ENCODE measurements around the gene VDR. TPM values are rescaled to one million over a fixed set of nuclear protein-coding genes. Genes with fewer than 3 reads are reported as not detected.

VDR gene
- polyA plus RNA-seq, 1 donor = 11.3 TPM

DNA sequence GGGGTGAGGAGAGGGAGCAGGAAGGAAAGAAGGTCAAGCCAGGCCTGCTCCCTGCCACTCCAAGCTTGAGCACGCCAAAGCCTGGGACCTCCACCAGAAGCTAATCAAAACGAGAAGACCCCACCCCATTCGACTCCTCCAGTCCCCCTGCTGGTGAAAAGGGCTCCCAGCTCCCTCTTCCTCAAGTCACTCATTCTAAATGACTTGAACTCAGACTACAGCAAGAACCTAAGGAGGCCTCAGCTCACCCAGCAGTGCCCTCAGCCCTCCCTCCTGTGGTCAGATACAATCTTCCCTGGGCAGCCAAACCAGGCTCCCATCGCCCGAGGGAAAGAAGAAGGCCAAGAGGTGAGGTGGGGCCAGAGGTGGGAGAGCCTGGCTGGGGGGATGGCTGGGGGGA is 102.5 kb downstream of the VDR start:
- Histone ChIP-seq H3K9me3 (ENCODE audit: control insufficient read depth, low read depth, low read length) (no peaks in the 10 kb centered on the region), H3K36me3 (ENCODE audit: control insufficient read depth, insufficient read depth, low read length) (peaks cover 35% of the 10 kb centered on the region), H3K27ac (ENCODE audit: low read length) (no peak overlapping the region), H3K4me3 (ENCODE audit: low read length) (no peak overlapping the region), H3K4me1 (ENCODE audit: control insufficient read depth, insufficient read depth, low read length) (peaks cover 4% of the 10 kb centered on the region), H3K27me3 (ENCODE audit: control insufficient read depth, insufficient read depth, low read length) (no peaks in the 10 kb centered on the region)
- WGBS (ENCODE audit: insufficient coverage, low lambda C conversion rate) = no CpG with 5 or more reads among the region's 5 CpGs
- DNase-seq = no peak

DNA sequence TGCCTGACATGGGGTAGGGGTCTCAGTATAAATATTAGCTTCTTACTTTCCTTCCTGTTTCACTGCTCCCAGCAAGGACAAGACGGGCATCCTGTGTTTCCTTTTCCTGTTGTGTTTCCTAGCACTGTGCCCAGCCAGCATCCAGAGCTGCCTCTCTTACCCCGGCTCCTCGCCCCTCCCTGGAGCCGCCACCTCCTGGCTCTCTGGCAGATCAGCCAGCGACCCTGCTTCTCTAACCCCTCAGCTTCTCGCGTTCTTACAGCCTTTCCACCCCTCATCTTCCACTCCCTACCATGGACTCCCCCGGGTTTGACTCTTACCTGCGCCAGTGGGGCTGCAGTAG is 102.9 kb downstream of the VDR start:
- WGBS (ENCODE audit: insufficient coverage, low lambda C conversion rate) = no CpG with 5 or more reads among the region's 9 CpGs
- H3K27me3 ChIP-seq (ENCODE audit: control insufficient read depth, insufficient read depth, low read length) = no peaks in the 10 kb centered on the region
- peaks cover 39% of the 10 kb centered on the region for H3K36me3 ChIP-seq (ENCODE audit: control insufficient read depth, insufficient read depth, low read length)
- H3K4me1 ChIP-seq (ENCODE audit: control insufficient read depth, insufficient read depth, low read length) = peaks cover 4% of the 10 kb centered on the region
- H3K9me3 ChIP-seq (ENCODE audit: control insufficient read depth, low read depth, low read length) = no peaks in the 10 kb centered on the region
- DNase-seq = no peak
- H3K27ac ChIP-seq (ENCODE audit: low read length) = no peak overlapping the region
- H3K4me3 ChIP-seq (ENCODE audit: low read length) = no peak overlapping the region

DNA sequence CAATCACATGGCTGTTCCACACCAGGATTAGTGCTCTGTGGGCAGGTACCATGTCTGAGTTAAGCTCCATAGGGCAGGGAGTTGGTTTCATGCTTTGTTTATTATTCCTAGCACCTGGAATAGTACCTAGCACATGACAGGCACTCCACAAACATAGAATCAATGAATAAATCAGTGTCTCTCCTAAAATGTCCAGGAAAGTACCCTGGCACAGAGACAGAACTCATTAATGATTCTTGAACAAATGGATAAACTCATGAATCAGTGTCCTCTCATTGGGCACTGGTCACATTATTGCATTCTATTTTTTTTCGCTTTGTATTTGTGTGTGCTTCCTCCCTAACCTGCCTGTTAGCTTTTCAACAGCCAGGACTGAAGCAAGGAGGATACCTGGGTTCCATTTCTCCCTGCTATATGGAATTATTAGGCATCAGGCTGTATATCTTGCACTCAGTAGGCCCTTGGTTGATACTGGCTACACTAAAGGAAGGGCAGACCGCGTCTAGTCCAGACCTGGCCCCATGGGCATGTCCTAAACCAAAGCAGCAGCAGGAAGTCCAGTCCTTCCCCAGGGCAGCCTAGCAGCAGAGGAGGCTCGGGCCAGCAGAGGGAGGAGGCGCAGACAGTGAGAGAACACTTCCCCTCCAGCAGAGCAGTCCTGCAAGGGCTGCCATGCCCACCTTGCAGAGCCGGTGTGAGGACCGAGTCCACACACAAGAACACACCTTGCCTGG is 103.5 kb downstream of the VDR start:
- no CpG with 5 or more reads among the region's 7 CpGs for WGBS (ENCODE audit: insufficient coverage, low lambda C conversion rate)
- no peak for DNase-seq
- H3K4me1 ChIP-seq (ENCODE audit: control insufficient read depth, insufficient read depth, low read length) = peaks cover 4% of the 10 kb centered on the region
- H3K9me3 ChIP-seq (ENCODE audit: control insufficient read depth, low read depth, low read length) = no peaks in the 10 kb centered on the region
- no peaks in the 10 kb centered on the region for H3K27me3 ChIP-seq (ENCODE audit: control insufficient read depth, insufficient read depth, low read length)
- no peak overlapping the region for H3K27ac ChIP-seq (ENCODE audit: low read length)
- H3K36me3 ChIP-seq (ENCODE audit: control insufficient read depth, insufficient read depth, low read length) = peaks cover 43% of the 10 kb centered on the region
- no peak overlapping the region for H3K4me3 ChIP-seq (ENCODE audit: low read length)

DNA sequence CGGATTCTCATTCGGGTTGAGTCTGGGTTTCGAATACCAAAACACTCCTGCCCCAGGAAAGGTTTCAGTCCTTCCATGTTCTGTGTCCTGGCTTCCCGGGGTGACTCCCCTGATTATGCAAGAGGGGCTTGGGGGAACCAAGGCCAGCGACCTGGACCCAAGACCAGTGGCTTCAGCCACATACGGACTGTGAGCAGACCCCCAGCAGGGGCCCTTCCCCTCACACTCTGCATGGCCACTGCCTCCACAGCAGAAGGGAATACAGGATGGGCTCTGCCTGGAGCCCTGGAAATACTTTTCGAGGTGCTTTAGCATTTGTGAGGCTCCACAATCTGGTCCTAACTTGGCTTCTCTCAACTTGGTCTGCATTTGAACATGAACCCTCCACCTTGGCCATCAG is 104.2 kb downstream of the VDR start:
- WGBS (ENCODE audit: insufficient coverage, low lambda C conversion rate) = 80% methylated on average over 1 of the region's 7 CpGs
- peaks cover 50% of the 10 kb centered on the region for H3K36me3 ChIP-seq (ENCODE audit: control insufficient read depth, insufficient read depth, low read length)
- H3K27ac ChIP-seq (ENCODE audit: low read length) = no peak overlapping the region
- DNase-seq = no peak
- H3K4me3 ChIP-seq (ENCODE audit: low read length) = no peak overlapping the region
- no peaks in the 10 kb centered on the region for H3K27me3 ChIP-seq (ENCODE audit: control insufficient read depth, insufficient read depth, low read length)
- no peaks in the 10 kb centered on the region for H3K9me3 ChIP-seq (ENCODE audit: control insufficient read depth, low read depth, low read length)
- peaks cover 3% of the 10 kb centered on the region for H3K4me1 ChIP-seq (ENCODE audit: control insufficient read depth, insufficient read depth, low read length)

DNA sequence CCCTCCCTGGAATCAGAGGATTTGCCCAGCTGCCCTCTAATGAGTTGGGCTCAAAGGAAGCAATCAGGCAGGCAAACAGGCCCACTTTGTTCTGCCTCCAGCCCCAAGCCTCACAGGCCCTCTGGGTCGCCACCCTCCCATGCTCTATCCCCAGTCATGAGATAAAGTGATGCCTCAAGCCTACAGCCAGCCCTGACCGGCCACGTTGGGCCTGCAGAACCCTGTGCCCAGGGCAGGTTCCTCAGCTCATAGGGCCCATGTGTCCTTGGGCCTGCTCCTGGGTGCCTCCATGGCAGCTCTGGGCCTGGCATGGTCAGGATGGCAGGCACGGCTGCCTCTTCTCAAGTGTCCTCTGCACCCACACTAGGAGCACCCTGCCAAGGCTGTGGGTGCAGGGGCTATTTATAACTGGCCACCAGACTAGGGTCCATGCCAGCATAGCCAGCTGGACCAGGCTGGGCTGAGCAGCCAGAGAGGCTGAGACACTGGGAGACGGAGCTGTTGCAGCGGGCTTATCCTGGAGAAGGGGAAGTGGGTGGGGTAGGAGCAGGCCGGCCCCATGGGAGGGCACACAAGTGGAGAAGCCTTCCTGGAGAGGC is 105.3 kb downstream of the VDR start:
- peaks cover 2% of the 10 kb centered on the region for H3K4me1 ChIP-seq (ENCODE audit: control insufficient read depth, insufficient read depth, low read length)
- H3K27ac ChIP-seq (ENCODE audit: low read length) = no peak overlapping the region
- no peaks in the 10 kb centered on the region for H3K9me3 ChIP-seq (ENCODE audit: control insufficient read depth, low read depth, low read length)
- H3K36me3 ChIP-seq (ENCODE audit: control insufficient read depth, insufficient read depth, low read length) = peaks cover 54% of the 10 kb centered on the region
- DNase-seq = no peak
- no CpG with 5 or more reads among the region's 7 CpGs for WGBS (ENCODE audit: insufficient coverage, low lambda C conversion rate)
- H3K27me3 ChIP-seq (ENCODE audit: control insufficient read depth, insufficient read depth, low read length) = no peaks in the 10 kb centered on the region
- no peak overlapping the region for H3K4me3 ChIP-seq (ENCODE audit: low read length)

DNA sequence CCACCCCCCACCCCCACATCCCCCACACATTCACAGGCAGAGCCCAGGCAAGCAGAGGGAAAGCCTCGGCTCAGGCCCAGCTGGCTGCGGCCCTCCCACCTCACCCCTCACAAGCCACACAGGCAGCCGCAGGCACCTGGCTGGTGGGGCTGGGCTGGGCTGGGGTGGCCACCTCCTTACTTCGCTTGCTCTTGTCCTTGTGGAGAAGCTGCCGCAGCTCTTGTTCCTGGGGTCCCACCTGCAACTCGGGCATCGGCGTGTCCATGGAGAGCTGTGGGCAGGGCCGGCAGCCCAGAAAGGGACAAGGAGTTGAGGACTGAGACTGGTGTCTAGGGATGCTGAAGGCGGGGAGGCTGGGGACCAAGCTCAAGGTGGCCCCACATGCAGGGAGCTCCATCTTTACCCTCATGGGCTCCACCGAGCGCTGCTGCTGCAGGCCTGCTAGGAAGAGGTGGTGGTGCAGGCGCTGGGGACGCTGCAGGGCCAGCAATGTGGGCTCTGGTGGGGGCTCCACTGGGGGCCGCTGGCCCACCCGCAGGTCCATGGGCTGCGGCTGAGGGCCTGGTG is 106.3 kb downstream of the VDR start:
- WGBS (ENCODE audit: insufficient coverage, low lambda C conversion rate) = no CpG with 5 or more reads among the region's 17 CpGs
- H3K27ac ChIP-seq (ENCODE audit: low read length) = no peak overlapping the region
- H3K9me3 ChIP-seq (ENCODE audit: control insufficient read depth, low read depth, low read length) = no peaks in the 10 kb centered on the region
- no peaks in the 10 kb centered on the region for H3K27me3 ChIP-seq (ENCODE audit: control insufficient read depth, insufficient read depth, low read length)
- no peak overlapping the region for H3K4me3 ChIP-seq (ENCODE audit: low read length)
- H3K4me1 ChIP-seq (ENCODE audit: control insufficient read depth, insufficient read depth, low read length) = peaks cover 2% of the 10 kb centered on the region
- H3K36me3 ChIP-seq (ENCODE audit: control insufficient read depth, insufficient read depth, low read length) = peaks cover 56% of the 10 kb centered on the region
- DNase-seq = no peak

DNA sequence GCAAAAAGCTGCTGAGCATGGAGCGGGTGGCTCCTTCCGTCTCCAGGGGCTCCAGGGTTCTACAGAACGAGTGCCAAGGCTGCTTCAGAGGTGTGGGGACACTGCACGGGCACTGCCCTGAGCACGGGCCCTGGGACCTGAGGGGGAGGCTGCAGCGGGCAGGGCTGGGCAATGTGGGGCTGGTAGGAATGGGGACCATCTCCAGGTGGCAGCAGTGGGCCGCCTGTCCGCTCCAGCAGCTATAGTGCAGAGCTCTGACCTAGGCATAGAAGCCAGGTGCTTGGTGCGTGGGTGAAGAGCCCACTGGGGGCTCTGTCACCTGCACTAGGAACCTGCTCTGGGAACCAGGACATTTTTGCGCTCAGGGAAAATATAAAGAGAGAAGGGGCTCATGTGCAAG is 107.4 kb downstream of the VDR start:
- peaks cover 2% of the 10 kb centered on the region for H3K4me1 ChIP-seq (ENCODE audit: control insufficient read depth, insufficient read depth, low read length)
- H3K4me3 ChIP-seq (ENCODE audit: low read length) = no peak overlapping the region
- no peak for DNase-seq
- H3K9me3 ChIP-seq (ENCODE audit: control insufficient read depth, low read depth, low read length) = no peaks in the 10 kb centered on the region
- peaks cover 64% of the 10 kb centered on the region for H3K36me3 ChIP-seq (ENCODE audit: control insufficient read depth, insufficient read depth, low read length)
- no CpG with 5 or more reads among the region's 10 CpGs for WGBS (ENCODE audit: insufficient coverage, low lambda C conversion rate)
- H3K27ac ChIP-seq (ENCODE audit: low read length) = no peak overlapping the region
- H3K27me3 ChIP-seq (ENCODE audit: control insufficient read depth, insufficient read depth, low read length) = no peaks in the 10 kb centered on the region

DNA sequence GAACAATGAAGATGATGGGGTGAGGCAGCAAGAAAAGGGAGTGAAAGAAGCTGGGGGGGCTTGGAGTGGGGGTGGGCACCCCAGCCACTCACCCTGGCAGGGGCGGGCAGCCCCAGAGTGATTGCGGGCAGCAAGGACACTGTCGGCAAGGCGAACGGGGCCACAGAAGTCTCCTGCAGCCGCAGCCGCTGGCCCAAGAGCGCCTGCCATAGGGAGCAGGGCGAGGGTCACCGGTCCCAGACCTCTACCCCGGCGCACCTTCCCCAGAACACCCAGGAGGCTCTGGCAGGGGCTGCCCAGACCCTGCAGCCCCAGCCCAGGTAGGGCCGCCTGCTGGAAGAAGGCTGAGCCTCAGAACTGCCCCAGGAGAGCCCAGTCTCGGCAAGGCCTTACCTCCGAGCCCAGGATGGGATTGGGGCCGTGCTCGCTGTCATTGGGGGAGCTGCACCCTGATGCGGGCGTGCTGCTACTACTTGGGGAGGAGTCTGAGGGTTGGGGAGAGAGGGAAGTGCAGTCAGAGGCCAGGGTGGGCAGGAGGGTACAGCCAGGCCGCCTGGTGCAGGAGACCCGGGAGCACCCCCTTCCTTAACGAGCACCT is 108.9 kb downstream of the VDR start:
- no peaks in the 10 kb centered on the region for H3K27me3 ChIP-seq (ENCODE audit: control insufficient read depth, insufficient read depth, low read length)
- H3K36me3 ChIP-seq (ENCODE audit: control insufficient read depth, insufficient read depth, low read length) = peaks cover 73% of the 10 kb centered on the region
- WGBS (ENCODE audit: insufficient coverage, low lambda C conversion rate) = no CpG with 5 or more reads among the region's 22 CpGs
- no peak for DNase-seq
- H3K9me3 ChIP-seq (ENCODE audit: control insufficient read depth, low read depth, low read length) = no peaks in the 10 kb centered on the region
- no peak overlapping the region for H3K4me3 ChIP-seq (ENCODE audit: low read length)
- H3K27ac ChIP-seq (ENCODE audit: low read length) = no peak overlapping the region
- no peaks in the 10 kb centered on the region for H3K4me1 ChIP-seq (ENCODE audit: control insufficient read depth, insufficient read depth, low read length)

DNA sequence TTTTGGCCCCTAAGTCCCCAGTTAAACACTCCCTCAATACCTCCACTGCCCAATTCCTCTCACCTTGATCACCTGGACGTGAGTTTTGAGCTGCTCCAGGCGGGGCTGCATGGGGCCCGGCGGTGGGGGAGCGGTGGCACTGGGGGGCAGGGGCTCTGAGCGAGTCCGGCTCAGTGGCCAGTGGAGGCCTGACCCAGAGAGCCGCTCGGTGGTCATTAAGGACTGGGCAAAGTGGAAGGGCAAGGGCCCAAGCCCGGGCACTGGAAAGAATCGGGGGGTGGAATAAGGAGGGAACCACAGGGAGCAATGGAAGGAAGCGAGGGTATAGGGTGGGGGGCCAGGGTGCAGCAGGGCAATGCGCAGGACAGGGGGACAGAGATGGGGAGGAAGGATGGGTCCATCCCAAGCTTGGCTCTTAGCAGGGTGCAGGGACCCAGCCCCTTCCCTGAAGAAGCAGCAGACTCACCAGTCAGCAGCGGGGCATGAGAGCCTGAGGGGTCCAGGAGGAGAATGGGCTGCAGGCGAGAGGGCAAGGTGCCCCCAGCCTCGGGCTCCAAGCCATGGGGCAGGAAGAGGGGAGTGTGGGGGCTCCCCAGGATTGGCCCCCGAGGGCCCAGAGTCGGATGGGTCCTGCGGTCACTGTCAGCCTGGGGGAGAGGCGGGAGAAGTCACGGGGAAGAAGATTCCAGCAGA is 109.5 kb downstream of the VDR start:
- no peak overlapping the region for H3K4me3 ChIP-seq (ENCODE audit: low read length)
- H3K27ac ChIP-seq (ENCODE audit: low read length) = no peak overlapping the region
- DNase-seq = no peak
- H3K27me3 ChIP-seq (ENCODE audit: control insufficient read depth, insufficient read depth, low read length) = no peaks in the 10 kb centered on the region
- no peaks in the 10 kb centered on the region for H3K4me1 ChIP-seq (ENCODE audit: control insufficient read depth, insufficient read depth, low read length)
- no peaks in the 10 kb centered on the region for H3K9me3 ChIP-seq (ENCODE audit: control insufficient read depth, low read depth, low read length)
- H3K36me3 ChIP-seq (ENCODE audit: control insufficient read depth, insufficient read depth, low read length) = peaks cover 79% of the 10 kb centered on the region
- WGBS (ENCODE audit: insufficient coverage, low lambda C conversion rate) = no CpG with 5 or more reads among the region's 21 CpGs

DNA sequence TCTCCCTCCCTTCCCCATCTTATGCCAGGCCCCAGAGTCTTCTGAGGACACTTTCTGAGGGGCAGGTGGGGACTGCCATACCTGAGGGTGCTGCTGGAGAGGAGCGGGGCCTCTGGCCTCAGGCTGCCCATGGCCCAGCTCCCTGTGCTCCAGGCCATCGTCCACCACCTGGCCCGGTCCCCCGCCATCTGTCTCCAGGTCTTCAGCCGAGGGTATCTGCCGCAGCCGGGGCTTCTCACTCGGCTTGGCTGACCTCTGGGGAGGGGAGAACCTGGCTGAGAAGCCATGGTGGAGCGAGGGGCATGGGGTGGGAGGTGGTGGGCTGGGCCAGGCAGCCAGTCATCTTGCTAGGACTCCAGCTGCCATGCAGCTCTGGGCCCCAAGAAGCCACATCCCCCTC is 110.1 kb downstream of the VDR start:
- no CpG with 5 or more reads among the region's 9 CpGs for WGBS (ENCODE audit: insufficient coverage, low lambda C conversion rate)

More for the DNA sequence above, 110.1 kb downstream of the VDR start:
- H3K9me3 ChIP-seq (ENCODE audit: control insufficient read depth, low read depth, low read length) = no peaks in the 10 kb centered on the region
- no peaks in the 10 kb centered on the region for H3K4me1 ChIP-seq (ENCODE audit: control insufficient read depth, insufficient read depth, low read length)
- H3K27me3 ChIP-seq (ENCODE audit: control insufficient read depth, insufficient read depth, low read length) = no peaks in the 10 kb centered on the region
- DNase-seq = no peak
- H3K27ac ChIP-seq (ENCODE audit: low read length) = no peak overlapping the region
- H3K4me3 ChIP-seq (ENCODE audit: low read length) = no peak overlapping the region
- peaks cover 84% of the 10 kb centered on the region for H3K36me3 ChIP-seq (ENCODE audit: control insufficient read depth, insufficient read depth, low read length)

Data from large intestine (tissue), 3 donors.